HUDEP-2 (cell line): Measurements from ENCODE around the gene EID3.

Experiments used
- DNase-seq, 76 experiments: peaks; one replicate each; lab custom pipeline; 2025; ENCODE audit not compliant: unreplicated experiment in 76 of 76; lab: John Stamatoyannopoulos, UW

EID3 gene

DNA sequence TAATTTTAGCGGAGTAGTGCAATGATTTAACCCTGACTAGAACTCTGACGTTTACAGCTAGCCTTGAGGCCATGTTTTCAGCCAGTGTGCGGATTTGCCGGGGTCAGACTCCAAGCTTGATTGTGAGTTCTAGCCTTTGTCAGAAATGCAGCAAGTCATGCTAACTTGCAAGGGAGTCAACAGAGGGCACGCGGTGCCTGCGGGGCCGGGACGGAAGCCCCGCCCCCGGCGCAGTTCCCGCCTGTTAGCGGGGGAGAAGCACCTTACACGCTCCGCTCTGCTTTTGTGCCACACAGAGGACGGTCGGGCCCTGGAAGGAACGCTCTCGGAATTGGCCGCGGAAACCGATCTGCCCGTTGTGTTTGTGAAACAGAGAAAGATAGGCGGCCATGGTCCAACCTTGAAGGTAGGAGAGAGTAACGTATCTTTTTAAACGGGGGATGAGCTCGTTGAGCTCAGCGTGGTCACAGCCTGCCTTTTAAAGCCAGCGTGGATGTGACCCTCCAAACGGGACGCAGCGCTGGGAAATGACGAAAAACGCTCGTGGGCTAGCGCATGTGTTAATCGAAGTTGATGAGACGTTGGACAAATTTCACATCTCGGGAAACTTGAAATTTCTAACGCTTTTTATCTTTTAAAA lies 14.8 kb upstream of the EID3 start:
- peak; percentile 11 to 92 (median 81) for DNase-seq

DNA sequence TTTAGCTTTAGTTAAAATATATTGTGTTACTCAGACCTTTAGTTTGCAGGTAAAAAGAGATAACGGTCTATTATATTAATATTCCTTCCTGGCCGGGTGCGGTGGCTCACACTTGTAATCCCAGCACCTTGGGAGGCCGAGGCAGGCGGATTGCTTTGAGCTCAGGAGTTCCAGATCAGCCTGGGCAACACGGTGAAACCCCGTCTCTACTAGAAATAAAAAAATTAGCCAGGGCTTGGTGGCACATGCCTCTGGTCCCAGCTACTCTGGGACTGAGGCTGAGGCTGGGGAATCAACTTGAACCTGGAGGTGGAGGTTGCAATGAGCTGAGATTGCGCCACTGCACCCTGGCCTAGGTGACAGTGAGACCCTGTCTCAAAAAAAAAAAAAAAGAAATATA lies 13.2 kb upstream of the EID3 start:
- no peak for DNase-seq

DNA sequence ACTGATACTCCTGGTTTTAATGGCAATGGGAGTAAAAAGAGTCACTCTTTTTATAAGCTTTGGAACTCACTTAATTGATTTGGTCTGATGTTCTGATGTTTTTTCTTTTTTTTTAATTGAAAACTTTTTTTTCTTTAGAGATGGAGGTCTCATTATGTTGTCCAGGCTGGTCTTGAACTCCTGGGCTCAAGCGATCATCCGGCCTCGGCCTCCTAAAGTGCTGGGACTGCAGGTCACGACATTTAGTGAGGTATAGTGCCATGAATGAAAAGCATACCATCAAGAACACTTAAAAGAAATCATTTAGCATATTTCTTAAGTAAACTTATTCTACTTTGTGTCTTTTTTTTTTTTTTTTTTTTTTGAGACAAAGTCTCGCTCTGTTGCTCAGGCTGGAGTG lies 12.7 kb upstream of the EID3 start:
- no peak for DNase-seq

DNA sequence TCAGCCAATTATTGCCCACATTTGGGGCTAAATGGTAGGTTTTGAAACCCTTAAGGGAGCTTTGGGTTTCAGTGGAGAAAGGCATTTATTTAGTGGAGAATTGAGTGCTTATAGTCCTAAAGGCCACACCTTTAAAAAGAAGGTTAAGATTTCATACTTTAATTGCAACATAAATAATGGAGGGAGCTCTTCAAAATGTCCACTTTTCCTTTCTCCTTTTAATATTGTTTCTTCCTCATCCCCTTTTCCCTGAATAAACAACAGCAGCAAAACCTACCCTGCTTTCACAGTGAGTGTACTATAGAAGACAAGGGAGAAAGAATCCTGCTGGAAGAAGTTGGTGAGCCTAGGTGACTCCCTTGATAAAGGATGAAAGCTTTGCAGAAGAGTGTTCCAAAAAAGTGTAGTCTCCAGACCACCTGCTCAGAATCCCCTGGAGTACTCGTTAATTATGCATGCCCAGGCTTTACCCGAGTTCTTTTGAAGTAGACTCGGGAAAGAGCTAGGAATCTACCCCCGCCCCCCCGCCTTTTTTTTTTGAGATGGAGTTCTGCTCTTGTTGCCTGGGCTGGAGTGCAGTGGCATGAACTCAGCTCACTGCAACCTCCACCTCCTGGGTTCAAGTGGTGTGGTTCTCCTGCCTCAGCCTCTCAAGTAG lies 11.5 kb upstream of the EID3 start:
- DNase-seq, result no peak

DNA sequence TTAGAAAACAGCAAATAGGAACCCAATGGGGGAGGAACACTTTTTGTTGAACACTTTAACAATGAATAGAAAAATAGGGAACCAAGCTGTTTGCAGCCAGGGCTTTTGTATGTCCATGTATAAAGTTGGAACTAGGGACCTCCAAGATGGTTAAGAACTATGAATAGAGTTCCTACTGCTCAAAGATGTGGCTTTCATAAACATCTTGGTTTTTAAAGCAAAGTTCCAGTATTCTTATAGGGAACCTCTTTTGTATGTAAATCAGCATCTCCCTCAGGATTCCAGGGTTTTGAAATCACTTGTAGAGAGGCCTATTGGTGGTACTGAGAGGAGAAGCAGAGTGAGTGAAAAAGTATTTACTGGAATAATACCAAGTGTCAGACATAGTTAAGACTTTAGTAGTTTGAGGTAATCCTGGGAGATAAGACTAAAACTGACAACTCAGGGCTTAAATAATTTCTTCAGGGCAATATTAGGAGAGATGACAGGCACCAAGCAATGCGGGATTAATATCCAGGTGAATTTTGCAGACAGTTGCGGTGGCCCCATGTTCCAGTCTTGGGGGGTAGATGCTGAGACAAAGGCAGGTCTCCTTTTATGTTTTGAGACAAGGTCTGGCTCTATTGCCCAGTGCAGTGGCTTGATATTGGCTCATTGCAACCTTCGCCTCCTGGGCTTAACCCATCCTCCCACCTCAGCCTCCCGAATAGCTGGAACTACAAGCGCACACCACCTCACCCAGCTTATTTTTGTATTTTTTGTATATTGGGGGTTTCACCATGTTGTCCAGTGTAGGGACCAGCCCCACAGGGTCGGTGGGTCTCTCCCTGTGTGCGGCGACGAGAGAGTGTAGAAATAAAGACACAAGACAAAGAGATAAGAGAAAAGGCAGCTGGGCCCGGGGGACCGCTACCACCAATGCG lies 10.4 kb upstream of the EID3 start:
- no peak for DNase-seq

DNA sequence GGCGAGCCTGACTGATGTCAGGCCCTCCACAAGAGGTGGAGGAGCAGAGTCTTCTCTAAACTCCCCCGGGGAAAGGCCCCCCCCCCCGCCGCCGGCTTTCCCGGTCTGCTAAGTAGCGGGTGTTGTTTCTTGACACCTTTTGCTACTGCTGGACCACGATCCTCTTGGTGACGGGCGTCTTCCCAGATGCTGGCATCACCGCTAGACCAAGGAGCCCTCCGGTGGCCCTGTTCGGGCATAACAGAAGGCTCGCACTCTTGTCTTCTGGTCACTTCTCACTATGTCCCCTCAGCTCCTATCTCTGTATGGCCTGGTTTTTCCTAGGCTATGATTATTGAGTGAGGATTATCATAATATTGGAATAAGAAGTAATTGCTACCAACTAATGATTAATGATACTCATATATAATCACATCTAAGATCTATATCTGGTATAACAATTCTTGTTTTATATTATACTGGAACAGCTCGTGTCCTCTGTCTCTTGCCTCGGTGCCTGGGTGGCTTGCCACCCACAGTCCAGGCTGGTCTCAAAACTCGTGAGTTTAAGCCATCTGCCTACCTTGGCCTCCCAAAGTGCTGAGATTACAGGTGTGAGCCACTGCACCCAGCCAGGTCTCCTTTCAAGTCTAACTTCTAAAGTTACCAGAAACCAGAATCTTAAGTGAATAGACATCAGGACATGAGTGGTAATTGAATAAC lies 9.2 kb upstream of the EID3 start:
- peak in 29 of 76 experiments; percentile 1 to 37 (median 14) for DNase-seq

DNA sequence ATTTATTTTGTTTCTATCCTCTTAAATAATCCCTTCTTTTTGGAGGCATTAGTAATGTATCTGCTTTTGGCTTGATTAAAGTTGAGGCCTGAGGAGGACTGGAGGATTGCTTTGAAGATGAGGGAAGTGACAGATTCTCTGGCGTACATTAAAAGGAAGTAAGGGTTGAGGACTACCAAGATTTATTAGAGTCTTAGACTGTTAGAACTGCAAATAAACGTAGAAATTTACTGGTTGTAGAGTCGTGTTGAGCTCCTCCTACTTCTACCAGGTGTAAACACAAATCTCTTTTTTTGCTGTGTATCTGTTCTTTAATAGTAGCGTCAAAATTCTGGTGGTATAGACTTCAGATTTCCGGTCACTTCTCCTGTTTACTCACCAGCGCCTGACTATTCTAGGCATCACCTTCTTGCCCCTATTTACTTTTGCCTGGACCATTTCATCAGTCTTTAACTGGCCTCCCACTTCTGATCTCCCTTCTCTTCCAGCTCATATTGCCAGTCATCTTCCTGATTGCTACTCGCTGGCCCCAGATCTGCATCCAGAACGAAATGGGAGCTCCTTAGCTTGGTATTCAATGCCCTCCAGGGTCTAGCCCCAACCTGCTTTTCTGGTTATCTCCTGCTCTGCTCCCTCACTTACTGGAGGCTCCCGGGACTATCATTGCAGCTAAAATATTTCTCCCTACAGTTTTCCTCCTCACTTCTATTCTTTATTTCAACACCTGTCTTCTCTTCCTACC lies 8.4 kb upstream of the EID3 start:
- no peak for DNase-seq

DNA sequence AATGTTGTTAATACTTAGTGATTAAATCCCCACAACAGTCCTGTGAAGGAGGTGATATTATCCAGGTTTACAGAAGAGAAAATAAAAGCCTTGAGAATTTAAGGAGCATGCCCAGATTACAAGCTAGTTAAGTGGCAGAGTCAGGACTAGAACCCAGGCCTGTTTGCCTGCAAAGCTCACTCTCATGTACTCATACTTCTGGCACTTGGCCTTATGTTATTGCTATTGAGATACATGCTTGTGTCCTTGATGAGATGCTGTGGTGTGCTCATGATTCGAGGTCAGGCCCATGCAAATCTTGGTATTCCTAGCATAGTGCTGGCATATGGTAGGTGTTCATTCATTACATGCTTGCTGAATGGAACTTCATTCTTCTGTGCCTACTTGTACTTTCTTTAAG lies 7.6 kb upstream of the EID3 start:
- no peak for DNase-seq

DNA sequence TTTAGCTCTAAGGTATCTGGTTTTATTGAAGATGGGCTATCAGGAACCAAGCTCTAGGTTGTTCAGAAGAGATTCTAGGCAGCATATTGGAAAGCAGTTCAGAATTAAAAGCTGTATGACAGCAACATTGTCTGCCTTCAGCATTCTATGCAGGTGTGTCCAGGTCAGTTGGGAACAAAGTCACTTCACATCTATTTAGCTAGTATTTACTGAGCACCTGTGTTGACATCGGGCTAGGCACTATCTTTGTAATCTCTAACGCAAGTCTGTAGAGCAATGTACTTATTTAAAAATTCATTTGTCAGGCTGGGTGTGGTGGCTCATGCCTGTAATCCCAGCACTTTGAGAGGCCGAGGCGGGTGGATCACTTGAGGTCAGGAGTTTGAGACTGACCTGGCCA lies 6.8 kb upstream of the EID3 start:
- no peak for DNase-seq

DNA sequence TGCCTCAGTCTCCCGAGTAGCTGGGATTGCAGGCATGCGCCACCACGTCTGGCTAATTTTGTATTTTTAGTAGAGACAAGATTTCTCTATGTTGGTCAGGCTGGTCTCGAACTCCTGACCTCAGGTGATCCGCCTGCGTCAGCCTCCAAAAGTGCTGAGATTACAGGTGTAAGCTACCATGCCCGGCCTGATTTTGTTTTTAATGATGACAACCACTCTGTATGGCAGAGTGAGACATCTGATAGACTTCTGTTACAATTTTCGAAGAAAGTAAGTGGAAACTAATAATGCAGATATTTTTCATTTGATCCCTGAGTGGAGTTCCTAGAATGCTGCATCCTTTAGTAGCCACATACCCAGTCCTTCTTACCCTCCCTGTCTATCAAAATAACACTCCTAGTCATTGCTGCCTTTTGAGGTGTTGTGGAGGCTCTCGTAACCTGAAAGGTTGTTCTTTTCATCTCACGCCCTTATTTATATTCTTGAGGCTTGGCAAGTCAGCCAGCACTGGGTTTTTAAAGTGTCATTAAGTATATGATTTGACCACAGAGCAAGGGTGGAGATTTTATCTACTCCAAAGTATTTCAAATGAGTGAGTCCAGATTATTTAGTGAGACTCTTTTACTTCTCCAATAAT lies 5.9 kb upstream of the EID3 start:
- DNase-seq, result no peak

DNA sequence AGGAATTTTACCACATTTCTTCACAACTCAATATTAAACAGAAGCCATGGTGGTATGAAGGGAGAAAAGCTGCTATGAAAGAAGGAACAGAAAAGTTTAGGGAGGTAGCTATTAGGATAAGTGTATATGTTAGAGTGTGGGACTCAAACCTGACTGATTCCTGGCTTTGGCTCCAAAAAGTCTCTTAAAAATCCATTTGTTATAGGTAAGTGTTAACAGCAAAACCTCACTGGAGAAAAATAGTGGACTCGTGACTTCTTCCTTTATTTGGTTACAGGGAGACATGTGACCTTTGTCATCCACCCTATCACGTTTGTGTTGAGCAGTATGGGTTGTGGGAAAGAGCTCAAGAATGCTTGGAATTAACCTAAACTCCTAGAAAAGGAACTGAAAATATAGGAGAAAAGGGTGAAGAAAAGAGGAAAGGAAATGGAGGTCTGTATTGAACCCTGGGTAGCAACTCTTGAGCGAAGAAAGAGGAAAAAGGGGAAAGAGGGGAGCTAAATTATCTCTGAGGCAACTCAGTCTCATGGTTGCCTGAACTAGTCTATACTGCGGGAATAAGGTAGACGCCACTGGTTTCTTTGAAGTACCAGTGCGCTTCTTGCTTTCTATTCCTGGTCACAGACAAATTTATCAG lies 3.6 kb upstream of the EID3 start:
- no peak for DNase-seq

DNA sequence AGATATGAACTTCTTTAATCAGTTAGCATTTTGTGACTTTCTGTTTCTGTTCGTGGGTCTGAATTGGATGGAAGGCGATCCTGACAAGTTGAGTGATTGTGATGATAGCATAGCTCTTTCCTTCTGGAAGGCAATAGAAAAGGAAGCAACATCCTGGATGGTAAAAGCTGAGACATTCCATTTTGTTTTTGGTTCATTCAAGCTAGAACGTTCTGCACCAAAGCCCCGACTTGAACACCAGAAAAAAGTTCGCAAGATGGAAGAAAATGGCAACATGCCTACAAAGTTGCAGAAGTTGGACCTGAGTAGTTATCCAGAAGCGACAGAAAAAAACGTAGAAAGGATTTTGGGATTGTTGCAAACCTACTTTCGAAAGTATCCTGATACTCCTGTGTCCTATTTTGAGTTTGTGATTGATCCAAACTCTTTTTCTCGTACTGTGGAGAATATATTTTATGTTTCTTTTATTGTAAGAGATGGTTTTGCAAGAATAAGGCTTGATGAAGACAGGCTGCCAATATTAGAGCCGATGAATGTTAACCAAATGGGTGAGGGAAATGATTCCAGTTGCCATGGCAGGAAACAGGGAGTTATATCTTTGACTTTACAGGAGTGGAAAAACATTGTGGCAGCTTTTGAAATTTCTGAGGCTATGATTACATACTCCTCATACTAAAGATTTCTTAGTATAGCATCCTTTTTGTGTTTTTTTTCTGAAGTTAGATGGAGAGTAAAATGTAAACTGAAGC lies 896 bp downstream of the EID3 start:
- no peak for DNase-seq

DNA sequence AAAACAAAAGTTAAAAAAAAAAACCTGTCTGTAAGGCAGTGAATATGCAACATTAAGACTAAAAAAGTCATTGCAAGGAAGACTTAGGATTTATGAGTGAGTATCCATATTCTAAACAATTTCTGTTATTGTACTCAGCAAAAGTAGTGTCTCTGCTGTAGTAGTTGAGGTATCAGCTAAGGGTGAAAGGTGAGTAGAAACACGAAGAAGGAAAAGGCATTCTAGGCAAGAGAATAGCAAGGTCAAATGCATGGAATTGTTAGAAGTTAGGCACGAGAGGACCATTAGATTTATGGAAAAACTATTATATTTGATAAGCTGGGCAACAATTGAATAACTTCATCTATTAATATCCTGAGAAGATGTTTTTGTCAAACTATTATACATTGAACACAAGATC lies 1.8 kb downstream of the EID3 start:
- DNase-seq, result no peak

DNA sequence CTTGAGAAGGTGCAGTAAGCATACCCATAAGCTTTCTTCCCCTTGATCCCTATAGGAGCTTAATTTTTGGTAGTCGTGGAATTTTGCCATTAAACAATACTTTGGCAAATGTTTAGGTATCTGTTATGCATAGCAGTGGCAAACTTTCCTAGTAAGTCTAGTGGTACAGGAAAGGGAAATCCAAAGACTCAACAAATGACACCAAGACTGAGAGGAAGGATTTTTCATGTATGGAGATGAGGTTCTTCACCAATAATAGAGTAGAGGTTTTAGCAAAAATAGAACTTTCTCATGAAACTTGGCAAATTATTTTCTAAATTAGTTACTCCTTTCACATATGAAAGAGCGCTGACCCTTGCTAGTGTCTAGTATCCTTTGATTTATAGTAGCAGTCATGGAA lies 2.8 kb downstream of the EID3 start:
- no peak for DNase-seq

DNA sequence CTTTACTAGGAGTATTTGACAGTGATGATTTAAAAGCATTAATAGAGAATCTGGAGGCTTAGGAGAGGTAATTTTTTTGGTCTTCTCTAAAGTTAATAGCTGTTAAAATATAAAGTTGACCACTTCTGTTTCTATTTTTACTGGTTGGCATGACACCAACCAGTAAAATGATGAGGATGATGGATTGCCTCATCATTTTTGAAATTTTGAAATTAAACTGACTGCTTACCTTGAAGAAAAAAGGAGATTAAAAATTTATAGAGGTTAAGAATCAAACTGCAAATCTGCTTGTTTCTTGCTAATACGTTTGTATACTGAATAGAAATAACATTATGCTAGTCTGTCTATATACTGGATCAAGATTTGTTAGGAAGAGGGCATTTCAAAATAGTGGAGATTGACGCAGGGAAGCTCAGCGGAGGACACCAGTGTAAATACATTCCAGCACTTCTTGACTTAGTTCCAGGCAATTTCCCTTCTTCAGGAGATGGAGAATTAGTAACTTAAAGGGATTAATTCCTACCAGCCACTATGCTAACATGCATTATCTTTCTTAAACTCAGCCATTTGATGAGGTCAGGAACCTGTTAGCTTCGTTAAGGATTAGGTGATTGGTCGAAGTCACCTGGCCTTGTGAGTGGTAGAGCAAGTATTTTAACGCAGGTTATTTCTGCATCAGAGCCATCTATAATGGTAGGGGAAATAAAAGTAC lies 3.6 kb downstream of the EID3 start:
- no peak for DNase-seq

DNA sequence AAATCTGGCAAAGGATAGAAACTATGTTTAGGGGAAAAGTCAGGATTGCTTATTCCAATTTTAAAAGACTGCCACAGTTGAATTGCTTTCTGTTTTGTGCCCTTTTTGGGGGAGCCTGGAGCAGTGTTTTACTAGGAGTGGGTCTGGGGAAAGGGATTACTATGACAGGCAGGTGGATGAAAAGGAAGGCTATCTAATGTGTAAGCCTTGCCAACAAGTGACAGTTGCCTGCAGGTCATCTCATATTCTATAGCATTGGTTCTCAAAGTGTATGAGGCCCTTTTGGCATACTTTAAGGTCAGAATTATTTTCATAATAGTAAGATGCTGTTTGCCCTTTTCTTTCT lies 4.1 kb downstream of the EID3 start:
- no peak for DNase-seq

DNA sequence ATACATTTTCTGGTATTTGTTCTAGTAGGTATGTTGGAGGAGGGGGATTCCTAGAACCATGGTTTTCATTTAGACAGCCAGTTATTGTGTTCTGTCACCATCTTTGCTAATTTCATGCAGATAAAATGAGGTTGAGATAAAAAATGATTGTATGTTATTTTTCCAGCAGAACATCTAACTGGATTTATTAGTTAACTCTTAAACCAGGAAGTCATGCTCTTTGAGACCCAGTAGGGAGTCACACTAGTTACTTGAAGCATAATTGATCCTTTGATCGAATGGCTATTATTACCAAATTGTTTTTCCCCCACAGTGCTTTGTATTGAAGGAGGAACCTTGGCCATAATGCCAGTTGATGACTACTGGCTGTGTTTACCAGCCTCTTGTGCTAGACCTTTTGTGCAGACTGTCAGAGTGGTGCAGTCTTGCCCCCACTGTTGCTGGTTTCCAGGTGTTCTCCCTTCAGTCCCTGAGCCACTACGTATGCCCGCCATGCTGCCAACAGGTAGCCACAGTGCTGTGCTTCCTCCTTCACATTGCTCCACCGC lies 6.0 kb downstream of the EID3 start:
- no peak for DNase-seq
